ENCODE measurements around the gene BAZ1A. TPM values are rescaled to one million over a fixed set of nuclear protein-coding genes. Genes with fewer than 3 reads are reported as not detected.

Gene BAZ1A
- total RNA-seq, 2 experiments from 2014 or later = 47.4 to 49.4 TPM

DNA sequence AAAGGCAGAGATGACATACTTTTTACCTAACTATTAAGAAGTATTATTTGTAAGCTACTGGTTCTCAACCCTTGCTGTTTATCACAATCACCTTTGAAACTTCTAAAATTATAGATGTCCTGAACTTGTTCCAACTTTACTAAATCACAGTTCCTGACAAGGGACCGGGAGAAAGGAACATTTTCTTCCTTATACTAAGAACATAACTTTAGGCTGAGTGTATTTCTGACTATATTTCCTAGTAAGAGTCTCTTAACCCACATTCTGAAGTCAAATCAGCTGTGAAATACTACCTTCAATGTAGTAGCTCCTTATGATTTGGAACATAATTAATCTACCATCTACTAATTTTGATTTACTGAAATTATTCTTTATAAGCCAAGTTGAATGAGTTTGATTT is 80.2 kb downstream of the BAZ1A start:
- intact Hi-C loops (cut with micrococcal nuclease) = no loop called here
- Mint-ChIP-seq H3K36me3 (ENCODE audit: low read depth) (peaks cover 46% of the 10 kb centered on the region), H3K4me1 (ENCODE audit: low read depth) (no peaks in the 10 kb centered on the region), H3K9me3 (no peaks in the 10 kb centered on the region), H3K27ac (no peak overlapping the region), H3K27me3 (no peaks in the 10 kb centered on the region), H3K4me3 (no peak overlapping the region)
- POLR2A ChIA-PET = no interaction called here
- ATAC-seq (no peak), DNase-seq (no peak)
- CTCF ChIA-PET = interaction anchor here (0.9 kb wide), 1 partner anchor 9 kb away, joined by 3 read pairs; no protein-coding TSS in a partner anchor
- TF ChIP-seq, protein P1, sequence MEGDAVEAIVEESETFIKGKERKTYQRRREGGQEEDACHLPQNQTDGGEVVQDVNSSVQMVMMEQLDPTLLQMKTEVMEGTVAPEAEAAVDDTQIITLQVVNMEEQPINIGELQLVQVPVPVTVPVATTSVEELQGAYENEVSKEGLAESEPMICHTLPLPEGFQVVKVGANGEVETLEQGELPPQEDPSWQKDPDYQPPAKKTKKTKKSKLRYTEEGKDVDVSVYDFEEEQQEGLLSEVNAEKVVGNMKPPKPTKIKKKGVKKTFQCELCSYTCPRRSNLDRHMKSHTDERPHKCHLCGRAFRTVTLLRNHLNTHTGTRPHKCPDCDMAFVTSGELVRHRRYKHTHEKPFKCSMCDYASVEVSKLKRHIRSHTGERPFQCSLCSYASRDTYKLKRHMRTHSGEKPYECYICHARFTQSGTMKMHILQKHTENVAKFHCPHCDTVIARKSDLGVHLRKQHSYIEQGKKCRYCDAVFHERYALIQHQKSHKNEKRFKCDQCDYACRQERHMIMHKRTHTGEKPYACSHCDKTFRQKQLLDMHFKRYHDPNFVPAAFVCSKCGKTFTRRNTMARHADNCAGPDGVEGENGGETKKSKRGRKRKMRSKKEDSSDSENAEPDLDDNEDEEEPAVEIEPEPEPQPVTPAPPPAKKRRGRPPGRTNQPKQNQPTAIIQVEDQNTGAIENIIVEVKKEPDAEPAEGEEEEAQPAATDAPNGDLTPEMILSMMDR (IDR thresholded peaks at IDR 0.05) = no peak

- no peaks in the 10 kb centered on the region for H3K9me3 Mint-ChIP-seq
- ChIA-PET CTCF (no interaction called here), POLR2A (no interaction called here)
- no peaks in the 10 kb centered on the region for H3K27me3 Mint-ChIP-seq
- no peak for ATAC-seq
- H3K4me1 Mint-ChIP-seq (ENCODE audit: low read depth) = no peaks in the 10 kb centered on the region
- H3K36me3 Mint-ChIP-seq (ENCODE audit: low read depth) = peaks cover 46% of the 10 kb centered on the region
- intact Hi-C loops (cut with micrococcal nuclease) = no loop called here
- no peak for DNase-seq
- no peak overlapping the region for H3K27ac Mint-ChIP-seq
- TF ChIP-seq, protein P1 (IDR thresholded peaks at IDR 0.05) = no peak
- no peak overlapping the region for H3K4me3 Mint-ChIP-seq
Measured at GRCh38 chr14:34794217-34794616, 80.9 kb downstream of the BAZ1A start.

DNA sequence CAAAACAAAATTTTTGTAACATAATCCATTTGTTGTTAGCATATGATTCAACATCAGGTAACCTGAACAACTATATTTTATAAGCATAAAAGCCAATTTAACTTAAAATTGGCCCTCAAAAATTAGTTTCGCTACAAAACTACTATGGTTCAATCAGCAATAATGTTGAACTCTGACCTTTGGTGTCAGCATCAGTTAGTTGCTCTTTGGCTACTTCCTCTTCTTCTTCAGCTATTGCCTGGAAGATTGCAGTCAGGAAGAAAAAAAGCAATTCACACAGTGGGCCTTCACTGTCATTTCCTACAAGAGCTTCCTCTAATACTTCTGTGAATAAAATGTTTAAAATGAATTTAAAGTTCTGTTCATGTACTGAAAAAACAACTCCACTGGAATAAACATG is 82.6 kb downstream of the BAZ1A start:
- ChIA-PET CTCF (no interaction called here), POLR2A (no interaction called here)
- DNase-seq = no peak
- no peaks in the 10 kb centered on the region for H3K27me3 Mint-ChIP-seq
- no peak overlapping the region for H3K4me3 Mint-ChIP-seq
- TF ChIP-seq, protein P1 (IDR thresholded peaks at IDR 0.05) = no peak
- H3K36me3 Mint-ChIP-seq (ENCODE audit: low read depth) = peaks cover 34% of the 10 kb centered on the region
- no peak for ATAC-seq
- no peak overlapping the region for H3K27ac Mint-ChIP-seq
- intact Hi-C loops (cut with micrococcal nuclease) = no loop called here
- no peaks in the 10 kb centered on the region for H3K4me1 Mint-ChIP-seq (ENCODE audit: low read depth)
- H3K9me3 Mint-ChIP-seq = no peaks in the 10 kb centered on the region

- peaks cover 48% of the 10 kb centered on the region for H3K36me3 Mint-ChIP-seq (ENCODE audit: low read depth)
- H3K4me3 Mint-ChIP-seq = no peak overlapping the region
- TF ChIP-seq, protein P1 (IDR thresholded peaks at IDR 0.05) = no peak
- ChIA-PET POLR2A (no interaction called here), CTCF (interaction anchor here (1.2 kb wide), 1 partner anchor 10 kb away, joined by 3 read pairs; no protein-coding TSS in a partner anchor)
- no peaks in the 10 kb centered on the region for H3K9me3 Mint-ChIP-seq
- intact Hi-C loops (cut with micrococcal nuclease) = no loop called here
- H3K27me3 Mint-ChIP-seq = no peaks in the 10 kb centered on the region
- no peak overlapping the region for H3K27ac Mint-ChIP-seq
- H3K4me1 Mint-ChIP-seq (ENCODE audit: low read depth) = no peaks in the 10 kb centered on the region
- ATAC-seq (no peak), DNase-seq (no peak)
Measured at GRCh38 chr14:34785223-34786006, 89.7 kb downstream of the BAZ1A start.

DNA sequence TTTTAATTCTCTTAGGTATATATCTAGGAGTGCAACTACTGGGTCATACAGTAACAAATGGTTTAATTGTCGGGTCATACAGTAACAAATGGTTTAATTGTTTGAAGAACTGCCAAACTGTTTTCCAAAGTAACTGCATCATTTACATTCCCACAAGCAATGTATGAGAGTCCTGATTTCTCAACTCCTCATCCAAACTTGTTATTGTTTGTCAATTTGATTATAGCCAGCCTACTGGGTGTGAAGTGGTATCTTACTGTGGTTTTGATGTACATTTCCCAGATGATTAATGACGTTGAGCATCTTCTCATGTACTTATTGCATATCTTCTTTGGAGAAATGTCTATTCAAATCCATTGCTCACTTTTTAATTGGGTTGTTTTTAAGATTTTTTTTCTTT is 93.1 kb downstream of the BAZ1A start:
- peaks cover 51% of the 10 kb centered on the region for H3K36me3 Mint-ChIP-seq (ENCODE audit: low read depth)
- ChIA-PET POLR2A (no interaction called here), CTCF (no interaction called here)
- no peak overlapping the region for H3K4me3 Mint-ChIP-seq
- no peaks in the 10 kb centered on the region for H3K4me1 Mint-ChIP-seq (ENCODE audit: low read depth)
- ATAC-seq = no peak
- H3K27ac Mint-ChIP-seq = no peak overlapping the region
- H3K27me3 Mint-ChIP-seq = no peaks in the 10 kb centered on the region
- TF ChIP-seq, protein P1 (IDR thresholded peaks at IDR 0.05) = no peak
- intact Hi-C loops (cut with micrococcal nuclease) = no loop called here
- no peaks in the 10 kb centered on the region for H3K9me3 Mint-ChIP-seq
- no peak for DNase-seq

Data from activated CD8-positive, alpha-beta T cell treated with anti-CD3 and anti-CD28 coated beads for 36 hours (primary cell).